Measurements from ENCODE around the gene PKD2. TPM values are rescaled to one million over a fixed set of nuclear protein-coding genes. Genes with fewer than 3 reads are reported as not detected.

PKD2 gene
- polyA plus RNA-seq, 3 donors = 1.2 to 9.7 (median 2.4) TPM

GRCh38 chr4:88097781-88098180 is 90.3 kb downstream of the PKD2 start:
- no peak overlapping the region for H3K4me2 ChIP-seq (replicated peaks; ENCODE audit: extremely low read depth, low read length, poor library complexity, severe bottlenecking)
- no CpG with 5 or more reads among the region's 3 CpGs for WGBS (ENCODE audit: insufficient coverage)
- H2AFZ ChIP-seq (ENCODE audit: insufficient read depth, low read depth, low read length, poor library complexity, severe bottlenecking) = no peak overlapping the region
- no peaks in the 10 kb centered on the region for H4K20me1 ChIP-seq (ENCODE audit: insufficient read depth, low read length)
- no peaks in the 10 kb centered on the region for H3K36me3 Mint-ChIP-seq
- H3K27me3 ChIP-seq (ENCODE audit: control insufficient read depth in 2 of 2, insufficient read depth in 2 of 2, low read length in 2 of 2) = no peaks in the 10 kb centered on the region
- H3K4me1 ChIP-seq (ENCODE audit: control insufficient read depth in 1 of 2, insufficient read depth in 2 of 2, low read length in 2 of 2) = peaks cover 4 to 8% of the 10 kb centered on the region in 2 donors
- H3K9me3 ChIP-seq (replicated peaks in 1 of 2; ENCODE audit: control insufficient read depth in 1 of 2, insufficient read depth in 1 of 2, low read length in 2 of 2) = no peaks in the 10 kb centered on the region
- no peaks in the 10 kb centered on the region for H3K79me2 ChIP-seq (ENCODE audit: insufficient read depth, low read length)
- peaks cover 0 to 4% (median 3%) of the 10 kb centered on the region in 3 donors for H3K27me3 Mint-ChIP-seq (ENCODE audit: low read depth in 3 of 3)
- no peak overlapping the region for H3K4me3 Mint-ChIP-seq
- peaks cover 0 to 3% (median 0%) of the 10 kb centered on the region in 7 donors for H3K9me3 Mint-ChIP-seq
- H3K4me3 ChIP-seq (replicated peaks in 1 of 3; ENCODE audit: low read depth in 2 of 3, low read length in 3 of 3) = no peak overlapping the region
- no peak for TF ChIP-seq CTCF (IDR thresholded peaks at IDR 0.05)
- DNase-seq = no peak
- peaks cover 12% of the 10 kb centered on the region for H3K4me1 Mint-ChIP-seq
- no peak overlapping the region for H3K27ac Mint-ChIP-seq
- no peak overlapping the region for H3K27ac ChIP-seq (ENCODE audit: low read depth in 1 of 2, low read length in 2 of 2)
- no peaks in the 10 kb centered on the region for H3K36me3 ChIP-seq (replicated peaks in 1 of 2; ENCODE audit: control insufficient read depth in 1 of 2, insufficient read depth in 2 of 2, low read length in 2 of 2)
- intact Hi-C loops (cut with micrococcal nuclease) = no loop called here
- H3K9ac ChIP-seq (ENCODE audit: insufficient read depth, low read length, poor library complexity, severe bottlenecking) = no peak overlapping the region

- Histone ChIP-seq H3K27me3 (ENCODE audit: control insufficient read depth in 2 of 2, insufficient read depth in 2 of 2, low read length in 2 of 2) (no peaks in the 10 kb centered on the region), H2AFZ (ENCODE audit: insufficient read depth, low read depth, low read length, poor library complexity, severe bottlenecking) (no peak overlapping the region), H3K36me3 (replicated peaks in 1 of 2; ENCODE audit: control insufficient read depth in 1 of 2, insufficient read depth in 2 of 2, low read length in 2 of 2) (no peaks in the 10 kb centered on the region), H3K27ac (ENCODE audit: low read depth in 1 of 2, low read length in 2 of 2) (no peak overlapping the region), H3K4me3 (replicated peaks in 1 of 3; ENCODE audit: low read depth in 2 of 3, low read length in 3 of 3) (no peak overlapping the region), H3K9ac (ENCODE audit: insufficient read depth, low read length, poor library complexity, severe bottlenecking) (no peak overlapping the region), H3K79me2 (ENCODE audit: insufficient read depth, low read length) (no peaks in the 10 kb centered on the region), H4K20me1 (ENCODE audit: insufficient read depth, low read length) (no peaks in the 10 kb centered on the region), H3K4me1 (ENCODE audit: control insufficient read depth in 1 of 2, insufficient read depth in 2 of 2, low read length in 2 of 2) (peaks cover 4 to 8% of the 10 kb centered on the region in 2 donors), H3K4me2 (replicated peaks; ENCODE audit: extremely low read depth, low read length, poor library complexity, severe bottlenecking) (no peak overlapping the region), H3K9me3 (replicated peaks in 1 of 2; ENCODE audit: control insufficient read depth in 1 of 2, insufficient read depth in 1 of 2, low read length in 2 of 2) (no peaks in the 10 kb centered on the region)
- WGBS (ENCODE audit: insufficient coverage) = 90% methylated on average over 2 of the region's 4 CpGs
- peaks cover 0 to 3% (median 0%) of the 10 kb centered on the region in 7 donors for H3K9me3 Mint-ChIP-seq
- peaks cover 12% of the 10 kb centered on the region for H3K4me1 Mint-ChIP-seq
- H3K36me3 Mint-ChIP-seq = no peaks in the 10 kb centered on the region
- no peak for TF ChIP-seq CTCF (IDR thresholded peaks at IDR 0.05)
- peak overlapping the region in 2 of 7 donors; percentile 41 to 49 for H3K27ac Mint-ChIP-seq
- intact Hi-C loops (cut with micrococcal nuclease) = no loop called here
- no peak overlapping the region for H3K4me3 Mint-ChIP-seq
- no peak for DNase-seq
- H3K27me3 Mint-ChIP-seq (ENCODE audit: low read depth in 3 of 3) = peaks cover 0 to 7% (median 3%) of the 10 kb centered on the region in 3 donors
These were observed 91.7 kb downstream of the PKD2 start for GRCh38 chr4:88098993-88099752.

Data from CD14-positive monocyte (primary cell).